Neuronal stem cell (in vitro differentiated cells): ENCODE results near the gene KIF21B.

ENCODE experiments used
- DNase-seq: peaks from one replicate; pipeline ENCODE4 v3.0.0-alpha.2; 2013; ENCODE audit warnings: low spot score
- H2AFZ ChIP-seq: one replicate; pipeline ENCODE4 v1.6.1; 2013; ENCODE audit warnings: mild to moderate bottlenecking, low read length, inconsistent platforms
- H2AK5ac ChIP-seq: 2 replicates; pipeline ENCODE4 v1.6.1; 2013; ENCODE audit warnings: low read depth, mild to moderate bottlenecking, inconsistent platforms, low read length, moderate library complexity, mixed read lengths
- H2BK120ac ChIP-seq: 2 replicates; pipeline ENCODE4 v1.6.1; 2013; ENCODE audit warnings: low read depth, mild to moderate bottlenecking, inconsistent platforms, low read length, moderate library complexity, mixed read lengths
- H2BK12ac ChIP-seq: one replicate; pipeline ENCODE4 v1.6.1; 2013; ENCODE audit warnings: low read length, inconsistent platforms
- H2BK15ac ChIP-seq: 2 replicates; pipeline ENCODE4 v1.6.1; 2013; ENCODE audit warnings: mild to moderate bottlenecking, low read length, inconsistent platforms, mixed read lengths
- H2BK5ac ChIP-seq: one replicate; pipeline ENCODE4 v1.6.1; 2013; ENCODE audit warnings: inconsistent platforms, mild to moderate bottlenecking, low read length, moderate library complexity
- H3K14ac ChIP-seq: one replicate; pipeline ENCODE4 v1.6.1; 2013; ENCODE audit warnings: low read length, inconsistent platforms
- H3K18ac ChIP-seq: 2 replicates; pipeline ENCODE4 v1.6.1; 2013; ENCODE audit warnings: low read length, inconsistent platforms
- H3K23ac ChIP-seq: 2 replicates; pipeline ENCODE4 v1.6.1; 2013; ENCODE audit warnings: low read depth, mild to moderate bottlenecking, mixed read lengths, low read length, inconsistent platforms; ENCODE audit not compliant: poor library complexity
- H3K27ac ChIP-seq: replicated peaks from 3 replicates; pipeline ENCODE4 v1.5.1; 2013; ENCODE audit warnings: low read length, inconsistent platforms
- H3K27me3 ChIP-seq, 3 experiments: 2 replicates each; pipeline ENCODE4 v1.6.1; 2013; ENCODE audit warnings: low read length in 3 of 3, mild to moderate bottlenecking in 2 of 3, inconsistent platforms in 1 of 3, low read depth in 1 of 3, mixed read lengths in 1 of 3, moderate library complexity in 1 of 3; ENCODE audit not compliant: control insufficient read depth in 3 of 3, insufficient read depth in 3 of 3
- H3K36me3 ChIP-seq, 2 donors: replicated peaks in 1 of 2; 2 replicates each; pipeline ENCODE4 v1.6.1; 2013; ENCODE audit warnings: low read length in 2 of 2; ENCODE audit not compliant: control insufficient read depth in 2 of 2, insufficient read depth in 2 of 2
- H3K4ac ChIP-seq: 2 replicates; pipeline ENCODE4 v1.6.1; 2013; ENCODE audit warnings: inconsistent platforms, mild to moderate bottlenecking, low read length, moderate library complexity
- H3K4me1 ChIP-seq, 2 donors: 1 replicate in 1 of 2; 2 replicates in 1 of 2; pipeline ENCODE4 v1.6.1; 2013; ENCODE audit warnings: low read length in 2 of 2, low read depth in 1 of 2; ENCODE audit not compliant: control insufficient read depth in 2 of 2, insufficient read depth in 1 of 2
- H3K4me2 ChIP-seq: one replicate; pipeline ENCODE4 v1.6.1; 2013; ENCODE audit warnings: mild to moderate bottlenecking, low read length, inconsistent platforms; ENCODE audit not compliant: insufficient read depth, poor library complexity, severe bottlenecking
- H3K4me3 ChIP-seq, 2 donors: 2 replicates each; pipeline ENCODE4 v1.5.1; 2013; ENCODE audit warnings: low read length in 2 of 2, mild to moderate bottlenecking in 2 of 2, inconsistent platforms in 1 of 2, moderate library complexity in 1 of 2
- H3K79me1 ChIP-seq: one replicate; pipeline ENCODE4 v1.6.1; 2013; ENCODE audit warnings: low read depth, mild to moderate bottlenecking, inconsistent platforms, low read length, moderate library complexity
- H3K9ac ChIP-seq: one replicate; pipeline ENCODE4 v1.6.1; 2013; ENCODE audit warnings: mild to moderate bottlenecking, low read depth, low read length, inconsistent platforms; ENCODE audit not compliant: poor library complexity
- H3K9me3 ChIP-seq, 2 donors: replicated peaks in 1 of 2; 2 replicates each; pipeline versions ENCODE3 to v1.6.1; 2013; ENCODE audit warnings: low read length in 2 of 2, mild to moderate bottlenecking in 2 of 2, inconsistent platforms in 1 of 2, low read depth in 1 of 2, mixed read lengths in 1 of 2, moderate library complexity in 1 of 2; ENCODE audit not compliant: control insufficient read depth in 2 of 2, insufficient read depth in 1 of 2
- H4K8ac ChIP-seq: one replicate; pipeline ENCODE4 v1.6.1; 2013; ENCODE audit warnings: low read depth, mild to moderate bottlenecking, inconsistent platforms, low read length, moderate library complexity
- H4K91ac ChIP-seq: one replicate; pipeline ENCODE4 v1.6.1; 2013; ENCODE audit warnings: low read length, low read depth, mild to moderate bottlenecking, inconsistent platforms; ENCODE audit not compliant: poor library complexity
- WGBS, 2 donors: extraction: QIAGEN DNeasy Blood & Tissue Kit; methylation state at CpG; one replicate each; pipeline ENCODE4 v1.1.7; 2013; ENCODE audit warnings: missing lambda C conversion rate in 2 of 2, mixed read lengths in 1 of 2; ENCODE audit not compliant: insufficient read length in 2 of 2, insufficient replicate concordance in 1 of 2; ENCODE audit errors: extremely low coverage in 2 of 2; 5-methylcytosine and 5-hydroxymethylcytosine counted together

The KIF21B gene

DNA sequence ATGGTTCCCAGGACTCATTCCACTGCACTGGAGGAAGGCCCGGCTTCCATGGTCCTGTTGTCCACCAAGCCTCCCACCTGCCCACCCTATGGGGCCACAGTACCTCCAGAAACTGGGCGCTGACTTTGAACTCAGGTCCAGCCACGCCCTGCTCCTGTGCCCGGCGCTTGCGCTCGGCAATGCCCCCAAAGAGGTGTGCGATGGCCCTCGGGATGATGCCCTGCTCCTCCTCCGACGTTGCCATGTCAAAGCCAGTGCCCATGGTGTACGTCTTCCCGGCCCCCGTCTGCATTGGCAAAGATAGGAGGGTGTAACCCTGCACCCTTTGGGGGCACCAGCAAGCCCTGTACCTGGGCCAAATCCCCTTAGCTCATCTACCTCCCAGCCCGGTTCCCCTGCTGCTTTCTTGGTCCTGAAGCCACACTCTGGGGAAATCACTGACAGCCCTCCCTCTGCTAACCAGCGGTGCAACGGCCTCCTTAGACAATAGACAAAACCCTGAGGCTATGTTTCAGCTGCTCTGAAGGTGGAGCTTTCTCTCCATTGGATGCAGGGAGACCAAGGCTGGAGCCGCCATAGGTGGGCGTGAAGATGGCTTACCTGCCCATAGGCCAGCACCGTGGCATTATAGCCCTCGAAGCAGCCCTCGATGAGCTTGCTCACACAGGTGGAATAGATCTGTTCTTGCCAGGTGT lies 14.7 kb downstream of the KIF21B start:
- no peak overlapping the region for H4K91ac ChIP-seq
- H2BK15ac ChIP-seq, result no peak overlapping the region
- H3K36me3 ChIP-seq, result peaks cover 6 to 22% of the 10 kb centered on the region in 2 donors
- H3K27ac ChIP-seq, result no peak overlapping the region
- no peak overlapping the region for H2BK12ac ChIP-seq
- peaks cover 0 to 2% of the 10 kb centered on the region in 2 donors for H3K9me3 ChIP-seq
- no peak overlapping the region for H3K4me2 ChIP-seq
- no peaks in the 10 kb centered on the region for H3K27me3 ChIP-seq
- DNase-seq, result no peak
- H3K79me1 ChIP-seq, result peaks cover 5% of the 10 kb centered on the region
- H2AFZ ChIP-seq, result no peak overlapping the region
- no peak overlapping the region for H3K14ac ChIP-seq
- H3K4ac ChIP-seq, result no peak overlapping the region
- WGBS, 2 donors, result no CpG with 5 or more reads among the region's 22 CpGs
- no peak overlapping the region for H3K9ac ChIP-seq
- H2AK5ac ChIP-seq, result peak overlapping the region; percentile 10
- no peak overlapping the region for H2BK120ac ChIP-seq
- no peak overlapping the region for H3K4me3 ChIP-seq
- peaks cover 22 to 30% of the 10 kb centered on the region in 2 donors for H3K4me1 ChIP-seq
- H3K23ac ChIP-seq, result no peak overlapping the region
- no peak overlapping the region for H4K8ac ChIP-seq
- H3K18ac ChIP-seq, result no peak overlapping the region
- H2BK5ac ChIP-seq, result no peak overlapping the region

DNA sequence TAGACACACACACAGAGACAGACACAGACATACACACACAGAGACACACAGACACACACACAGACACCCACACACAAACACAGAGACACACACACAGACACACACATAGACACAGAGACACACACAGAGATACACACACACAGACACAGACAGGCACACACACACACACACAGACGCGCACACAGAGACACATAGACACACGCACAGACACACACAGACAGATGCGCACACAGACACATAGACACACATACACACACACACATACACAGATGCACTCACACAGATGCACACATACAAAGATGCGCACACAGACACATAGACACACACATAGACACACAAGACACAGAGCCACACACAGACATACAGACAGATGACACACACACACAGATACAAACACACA lies 16.0 kb downstream of the KIF21B start:
- Histone ChIP-seq H3K18ac (no peak overlapping the region), H3K4ac (no peak overlapping the region), H2AK5ac (no peak overlapping the region), H4K8ac (no peak overlapping the region), H4K91ac (no peak overlapping the region), H3K9ac (peak overlapping the region; percentile 2), H3K14ac (no peak overlapping the region), H3K27me3 (no peaks in the 10 kb centered on the region), H2BK12ac (peak overlapping the region; percentile 80), H3K27ac (no peak overlapping the region), H3K4me3 (peak overlapping the region in 1 of 2 donors; percentile 13), H2BK15ac (no peak overlapping the region), H3K36me3 (peaks cover 6 to 36% of the 10 kb centered on the region in 2 donors), H3K79me1 (peaks cover 5% of the 10 kb centered on the region), H3K4me1 (peaks cover 22 to 29% of the 10 kb centered on the region in 2 donors), H2AFZ (no peak overlapping the region), H3K23ac (peak overlapping the region; percentile 62), H3K4me2 (no peak overlapping the region), H2BK120ac (no peak overlapping the region), H3K9me3 (peaks cover 0 to 2% of the 10 kb centered on the region in 2 donors), H2BK5ac (no peak overlapping the region)
- WGBS, 2 donors, result no CpG with 5 or more reads among the region's 5 CpGs
- no peak for DNase-seq

DNA sequence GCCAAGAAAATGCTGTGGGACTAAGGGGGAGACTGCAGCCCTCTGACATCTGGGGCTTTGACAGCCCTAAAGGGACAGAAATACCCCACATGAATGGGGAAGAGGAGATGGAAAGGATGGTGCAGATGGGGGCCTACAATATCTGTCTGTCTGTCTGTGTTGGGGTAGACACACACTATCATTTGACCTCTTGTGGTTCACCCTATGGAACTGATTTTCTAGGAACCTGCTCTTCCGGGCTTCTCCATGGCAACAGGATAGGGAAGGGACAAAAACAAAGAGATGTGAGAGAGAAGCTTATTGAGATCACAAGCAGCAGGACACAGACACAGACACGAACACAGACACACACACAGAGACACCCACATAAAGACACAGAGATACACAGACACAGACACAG lies 17.1 kb downstream of the KIF21B start:
- H2BK5ac ChIP-seq, result no peak overlapping the region
- H3K14ac ChIP-seq, result no peak overlapping the region
- peaks cover 0 to 2% of the 10 kb centered on the region in 2 donors for H3K9me3 ChIP-seq
- no peak overlapping the region for H2BK15ac ChIP-seq
- H3K18ac ChIP-seq, result no peak overlapping the region
- no CpG with 5 or more reads among the region's 2 CpGs for WGBS, 2 donors
- no peak overlapping the region for H4K91ac ChIP-seq
- H2BK12ac ChIP-seq, result no peak overlapping the region
- no peak overlapping the region for H4K8ac ChIP-seq
- no peak overlapping the region for H3K4me2 ChIP-seq
- no peak overlapping the region for H3K4me3 ChIP-seq
- peaks cover 7% of the 10 kb centered on the region for H3K79me1 ChIP-seq
- no peak overlapping the region for H2AK5ac ChIP-seq
- peak overlapping the region; percentile 34 for H3K23ac ChIP-seq
- H3K36me3 ChIP-seq, result peaks cover 6 to 43% of the 10 kb centered on the region in 2 donors
- H3K27ac ChIP-seq, result no peak overlapping the region
- DNase-seq, result no peak
- H2AFZ ChIP-seq, result no peak overlapping the region
- no peak overlapping the region for H3K9ac ChIP-seq
- H3K4ac ChIP-seq, result no peak overlapping the region
- peaks cover 22 to 29% of the 10 kb centered on the region in 2 donors for H3K4me1 ChIP-seq
- no peak overlapping the region for H2BK120ac ChIP-seq
- H3K27me3 ChIP-seq, result no peaks in the 10 kb centered on the region

DNA sequence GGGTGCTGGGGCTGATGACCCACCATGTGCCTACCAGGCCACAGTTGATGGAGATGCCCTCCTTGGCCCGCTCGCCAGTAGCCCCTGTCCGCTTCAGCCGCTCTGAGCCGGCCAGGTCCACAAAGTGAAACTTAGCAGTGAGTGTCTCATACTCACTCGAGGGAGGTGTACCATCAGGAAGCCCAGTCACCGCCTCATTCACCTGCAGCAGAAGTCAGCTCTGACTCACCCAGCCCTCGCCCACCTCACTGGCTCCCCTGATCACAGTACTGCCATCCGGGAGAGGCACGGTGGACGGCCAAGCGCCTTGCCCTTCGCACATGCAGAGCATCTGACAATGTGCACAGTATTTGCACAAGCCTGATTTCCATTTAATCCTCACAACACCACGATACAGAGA lies 18.8 kb downstream of the KIF21B start:
- Histone ChIP-seq H3K4ac (no peak overlapping the region), H4K91ac (no peak overlapping the region), H3K4me2 (no peak overlapping the region), H3K4me1 (peaks cover 10 to 14% of the 10 kb centered on the region in 2 donors), H3K9ac (no peak overlapping the region), H2BK120ac (no peak overlapping the region), H3K23ac (no peak overlapping the region), H3K9me3 (peaks cover 0 to 2% of the 10 kb centered on the region in 2 donors), H3K14ac (no peak overlapping the region), H2BK5ac (no peak overlapping the region), H2BK12ac (no peak overlapping the region), H2AFZ (no peak overlapping the region), H3K18ac (no peak overlapping the region), H2BK15ac (no peak overlapping the region), H3K4me3 (no peak overlapping the region), H3K27me3 (no peaks in the 10 kb centered on the region), H4K8ac (no peak overlapping the region), H3K79me1 (peaks cover 7% of the 10 kb centered on the region), H2AK5ac (no peak overlapping the region), H3K36me3 (peaks cover 8 to 51% of the 10 kb centered on the region in 2 donors), H3K27ac (no peak overlapping the region)
- WGBS, 2 donors, result no CpG with 5 or more reads among the region's 14 CpGs
- no peak for DNase-seq
